OCI-LY1 (cell line): ENCODE data around the gene MX1.

Source experiments
- H2AFZ ChIP-seq: fragments of 200-600 bp; sonication (generic), shearing (Covaris generic); 2 replicates; pipeline ENCODE4 v1.6.0; 2014; ENCODE audit warnings: antibody characterized with exemption, mild to moderate bottlenecking, low read length
- H3F3A ChIP-seq: fragments of 200-600 bp; sonication (generic), shearing (Covaris generic); 2 replicates; pipeline ENCODE4 v1.6.0; 2014; ENCODE audit warnings: mild to moderate bottlenecking, antibody characterized with exemption, low read length, moderate library complexity; ENCODE audit not compliant: insufficient read depth
- H3K27ac ChIP-seq: fragments of 200-600 bp; sonication (generic); 2 replicates; pipeline ENCODE4 v1.5.1; 2014; ENCODE audit warnings: low read length, mixed run types, mild to moderate bottlenecking, low read depth; ENCODE audit not compliant: poor library complexity, severe bottlenecking
- H3K27me3 ChIP-seq: fragments of 200-600 bp; sonication (generic); 2 replicates; pipeline ENCODE4 v1.6.0; 2014; ENCODE audit warnings: antibody characterized with exemption, mild to moderate bottlenecking, low read length, moderate library complexity; ENCODE audit not compliant: insufficient read depth
- H3K36me3 ChIP-seq: fragments of 200-600 bp; sonication (generic); 2 replicates; pipeline ENCODE4 v1.6.1; 2014; ENCODE audit warnings: mild to moderate bottlenecking, antibody characterized with exemption, low read length, moderate library complexity, mixed read lengths; ENCODE audit not compliant: insufficient read depth
- H3K4me1 ChIP-seq: fragments of 200-600 bp; sonication (generic); 2 replicates; pipeline ENCODE4 v1.5.1; 2014; ENCODE audit warnings: mild to moderate bottlenecking, low read length, moderate library complexity; ENCODE audit not compliant: insufficient read depth, severe bottlenecking
- H3K4me2 ChIP-seq: fragments of 200-600 bp; sonication (generic), shearing (Covaris generic); 2 replicates; pipeline ENCODE4 v1.6.1; 2014; ENCODE audit warnings: low read length
- H3K4me3 ChIP-seq: fragments of 200-600 bp; sonication (generic); 2 replicates; pipeline ENCODE4 v1.5.1; 2014; ENCODE audit warnings: low read length, low read depth, mild to moderate bottlenecking, mixed read lengths; ENCODE audit not compliant: poor library complexity, severe bottlenecking
- H3K79me2 ChIP-seq: fragments of 200-600 bp; shearing (Covaris generic); 2 replicates; pipeline ENCODE4 v1.6.1; 2016; ENCODE audit warnings: mixed run types, low read length, mixed read lengths; ENCODE audit not compliant: insufficient read depth
- H3K9ac ChIP-seq: fragments of 200-600 bp; sonication (generic), shearing (Covaris generic); 2 replicates; pipeline ENCODE4 v1.6.1; 2014; ENCODE audit warnings: mild to moderate bottlenecking, low read length, mixed read lengths
- H3K9me2 ChIP-seq: fragments of 200-600 bp; sonication (generic), shearing (Covaris generic); 2 replicates; pipeline ENCODE4 v1.6.1; 2014; ENCODE audit warnings: low read depth, mild to moderate bottlenecking, low read length, mixed read lengths
- H3K9me3 ChIP-seq: fragments of 200-600 bp; shearing (Covaris generic); 2 replicates; pipeline ENCODE4 v1.6.1; 2014; ENCODE audit warnings: low read length, mixed read lengths
- H4K20me1 ChIP-seq: fragments of 200-600 bp; sonication (generic), shearing (Covaris generic); 2 replicates; pipeline ENCODE4 v1.6.0; 2016; ENCODE audit warnings: mild to moderate bottlenecking, low read length; ENCODE audit not compliant: insufficient read depth
- EZH2 ChIP-seq: fragments of 200-600 bp; sonication (generic), shearing (Covaris generic); IDR thresholded peaks from 2 replicates; pipeline ENCODE4 v1.8.0; 2017; ENCODE audit warnings: borderline replicate concordance, mixed run types, mild to moderate bottlenecking, antibody characterized with exemption, low read length, moderate library complexity, mixed read lengths
- TF ChIP-seq, protein P1 (sequence below): fragments of 200-600 bp; sonication (generic), shearing (Covaris generic); IDR thresholded peaks from 2 replicates; pipeline ENCODE4 v1.5.1; 2017; ENCODE audit warnings: mild to moderate bottlenecking, antibody characterized with exemption, low read length, moderate library complexity, mixed read lengths

Gene MX1

DNA sequence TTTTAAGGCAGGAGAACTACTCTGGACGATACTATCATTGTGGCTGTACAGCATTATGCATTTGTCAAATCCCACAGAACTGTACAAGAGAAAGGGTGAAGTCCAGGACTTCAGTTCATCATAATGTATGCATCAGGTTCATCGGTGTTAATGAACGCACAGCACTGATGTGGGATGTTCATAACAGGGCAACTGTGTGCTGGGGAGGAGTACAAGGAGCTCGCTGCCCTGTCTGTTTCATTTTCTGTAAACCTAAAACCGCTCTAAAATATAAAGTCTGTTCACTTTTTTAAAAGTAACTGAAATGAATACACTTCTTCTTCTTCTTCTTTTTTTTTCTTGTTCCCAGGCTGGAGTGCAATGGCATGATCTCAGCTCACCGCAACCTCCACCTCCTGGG, 56.9 kb downstream of the MX1 start:
- TF ChIP-seq, protein P1, sequence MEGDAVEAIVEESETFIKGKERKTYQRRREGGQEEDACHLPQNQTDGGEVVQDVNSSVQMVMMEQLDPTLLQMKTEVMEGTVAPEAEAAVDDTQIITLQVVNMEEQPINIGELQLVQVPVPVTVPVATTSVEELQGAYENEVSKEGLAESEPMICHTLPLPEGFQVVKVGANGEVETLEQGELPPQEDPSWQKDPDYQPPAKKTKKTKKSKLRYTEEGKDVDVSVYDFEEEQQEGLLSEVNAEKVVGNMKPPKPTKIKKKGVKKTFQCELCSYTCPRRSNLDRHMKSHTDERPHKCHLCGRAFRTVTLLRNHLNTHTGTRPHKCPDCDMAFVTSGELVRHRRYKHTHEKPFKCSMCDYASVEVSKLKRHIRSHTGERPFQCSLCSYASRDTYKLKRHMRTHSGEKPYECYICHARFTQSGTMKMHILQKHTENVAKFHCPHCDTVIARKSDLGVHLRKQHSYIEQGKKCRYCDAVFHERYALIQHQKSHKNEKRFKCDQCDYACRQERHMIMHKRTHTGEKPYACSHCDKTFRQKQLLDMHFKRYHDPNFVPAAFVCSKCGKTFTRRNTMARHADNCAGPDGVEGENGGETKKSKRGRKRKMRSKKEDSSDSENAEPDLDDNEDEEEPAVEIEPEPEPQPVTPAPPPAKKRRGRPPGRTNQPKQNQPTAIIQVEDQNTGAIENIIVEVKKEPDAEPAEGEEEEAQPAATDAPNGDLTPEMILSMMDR = no peak
- TF ChIP-seq EZH2 = no peak
- no peaks in the 10 kb centered on the region for H3F3A ChIP-seq
- no peak overlapping the region for H3K27ac ChIP-seq
- no peak overlapping the region for H3K4me2 ChIP-seq
- H4K20me1 ChIP-seq = no peaks in the 10 kb centered on the region
- no peaks in the 10 kb centered on the region for H3K79me2 ChIP-seq
- H3K4me1 ChIP-seq = no peaks in the 10 kb centered on the region
- H3K4me3 ChIP-seq = no peak overlapping the region
- H2AFZ ChIP-seq = no peak overlapping the region
- no peak overlapping the region for H3K9ac ChIP-seq
- peaks cover 6% of the 10 kb centered on the region for H3K27me3 ChIP-seq
- no peaks in the 10 kb centered on the region for H3K9me3 ChIP-seq
- H3K9me2 ChIP-seq = no peaks in the 10 kb centered on the region
- no peaks in the 10 kb centered on the region for H3K36me3 ChIP-seq

- no peaks in the 10 kb centered on the region for H3K9me3 ChIP-seq
- no peaks in the 10 kb centered on the region for H4K20me1 ChIP-seq
- no peak overlapping the region for H3K4me2 ChIP-seq
- no peak overlapping the region for H3K27ac ChIP-seq
- H3K79me2 ChIP-seq = no peaks in the 10 kb centered on the region
- no peaks in the 10 kb centered on the region for H3K9me2 ChIP-seq
- H3K4me1 ChIP-seq = no peaks in the 10 kb centered on the region
- H3K36me3 ChIP-seq = no peaks in the 10 kb centered on the region
- H3K27me3 ChIP-seq = peaks cover 6% of the 10 kb centered on the region
- H3K9ac ChIP-seq = no peak overlapping the region
- no peak overlapping the region for H3K4me3 ChIP-seq
- no peak overlapping the region for H2AFZ ChIP-seq
- TF ChIP-seq, protein P1 = no peak
- no peak for TF ChIP-seq EZH2
- no peaks in the 10 kb centered on the region for H3F3A ChIP-seq
Observed at GRCh38 chr21:41483415-41483814, 57.4 kb downstream of the MX1 start.

DNA sequence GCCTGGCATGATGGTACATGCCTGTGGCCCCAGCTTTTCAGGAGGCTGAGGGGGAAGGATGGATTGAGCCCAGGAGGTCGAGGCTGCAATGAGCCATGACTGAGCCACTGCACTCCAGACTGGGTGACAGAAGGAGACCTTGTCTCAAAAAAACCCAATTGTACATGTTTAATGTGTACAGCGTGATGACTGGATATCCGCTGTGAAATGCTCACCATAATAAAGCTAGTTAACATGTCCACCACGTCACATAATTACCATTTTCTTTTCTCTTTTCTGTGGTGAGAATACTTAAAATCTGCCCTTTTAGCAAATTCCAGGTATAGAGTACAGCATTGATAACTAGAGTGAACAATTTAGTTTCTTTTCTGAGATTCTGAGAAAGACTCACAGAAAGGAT, 57.9 kb downstream of the MX1 start:
- H3K9ac ChIP-seq = no peak overlapping the region
- no peak overlapping the region for H3K4me2 ChIP-seq
- H2AFZ ChIP-seq = no peak overlapping the region
- H3F3A ChIP-seq = no peaks in the 10 kb centered on the region
- TF ChIP-seq, protein P1 = no peak
- no peak for TF ChIP-seq EZH2
- no peaks in the 10 kb centered on the region for H3K9me2 ChIP-seq
- H3K36me3 ChIP-seq = no peaks in the 10 kb centered on the region
- H3K9me3 ChIP-seq = no peaks in the 10 kb centered on the region
- peaks cover 6% of the 10 kb centered on the region for H3K27me3 ChIP-seq
- no peak overlapping the region for H3K4me3 ChIP-seq
- H4K20me1 ChIP-seq = no peaks in the 10 kb centered on the region
- no peak overlapping the region for H3K27ac ChIP-seq
- H3K79me2 ChIP-seq = no peaks in the 10 kb centered on the region
- no peaks in the 10 kb centered on the region for H3K4me1 ChIP-seq
